OCI-LY3 (cell line): ENCODE measurements around the gene SERGEF.

Source experiments
- H2AFZ ChIP-seq: fragments of 200-600, 300-600 bp; shearing (Covaris generic); 2 replicates; pipeline ENCODE4 v1.6.0; 2014; ENCODE audit warnings: antibody characterized with exemption, low read depth, low read length
- H3K27ac ChIP-seq: fragments of 200-600, 300-600 bp; sonication (generic); 2 replicates; pipeline ENCODE4 v1.5.1; 2014; ENCODE audit warnings: mild to moderate bottlenecking, low read length, moderate library complexity, mixed read lengths
- H3K27me3 ChIP-seq: fragments of 200-600, 300-600 bp; sonication (generic); 2 replicates; pipeline ENCODE4 v1.6.1; 2014; ENCODE audit warnings: low read depth, low read length, mixed read lengths
- H3K36me3 ChIP-seq: fragments of 200-600, 300-600 bp; sonication (generic); replicated peaks from 2 replicates; pipeline ENCODE3; 2014; ENCODE audit warnings: low read depth, low read length, mixed read lengths
- H3K4me1 ChIP-seq: fragments of 300-600, 200-600 bp; sonication (generic); 2 replicates; pipeline ENCODE4 v1.6.1; 2014; ENCODE audit warnings: low read length, mixed read lengths
- H3K4me2 ChIP-seq: fragments of 200-600, 300-600 bp; sonication (generic); 2 replicates; pipeline ENCODE4 v1.6.1; 2014; ENCODE audit warnings: low read length, mixed read lengths
- H3K4me3 ChIP-seq: fragments of 300-600, 200-600 bp; sonication (generic); 2 replicates; pipeline ENCODE4 v1.5.1; 2014; ENCODE audit warnings: antibody characterized with exemption, mild to moderate bottlenecking, low read length, moderate library complexity
- H3K79me2 ChIP-seq: fragments of 300-600, 200-600 bp; shearing (Covaris generic); 2 replicates; pipeline ENCODE4 v1.6.1; 2014; ENCODE audit warnings: mild to moderate bottlenecking, low read length, mixed read lengths
- H3K9ac ChIP-seq: fragments of 300-600, 200-600 bp; shearing (Covaris generic); 2 replicates; pipeline ENCODE4 v1.6.0; 2014; ENCODE audit warnings: mild to moderate bottlenecking, low read length, moderate library complexity
- H3K9me3 ChIP-seq: fragments of 200-600, 300-600 bp; shearing (Covaris generic); 2 replicates; pipeline ENCODE4 v1.6.1; 2014; ENCODE audit warnings: low read length, mixed read lengths; ENCODE audit not compliant: insufficient read depth
- H4K20me1 ChIP-seq: fragments of 200-600, 300-600 bp; sonication (generic); 2 replicates; pipeline ENCODE4 v1.6.1; 2016; ENCODE audit warnings: low read length, mixed read lengths; ENCODE audit not compliant: insufficient read depth
- CTCF ChIP-seq: fragments of 200-600, 300-600 bp; sonication (generic); IDR thresholded peaks from 2 replicates; pipeline ENCODE4 v1.5.1; 2014; ENCODE audit warnings: antibody characterized with exemption, low read length, low read depth
- EZH2phosphoT487 ChIP-seq: fragments of 200-600 bp; shearing (Covaris generic); IDR thresholded peaks from 2 replicates; pipeline ENCODE4 v1.6.1; 2018; ENCODE audit warnings: antibody characterized with exemption, mixed run types, low read depth

Gene SERGEF

GRCh38 chr11:17788084-17788483, 224.8 kb downstream of the SERGEF start:
- H3K27me3 ChIP-seq: no peaks in the 10 kb centered on the region
- no peaks in the 10 kb centered on the region for H3K79me2 ChIP-seq
- H3K9ac ChIP-seq: no peak overlapping the region
- no peak overlapping the region for H3K27ac ChIP-seq
- H2AFZ ChIP-seq: no peak overlapping the region
- no peak for TF ChIP-seq CTCF
- TF ChIP-seq EZH2phosphoT487: no peak
- no peaks in the 10 kb centered on the region for H3K4me1 ChIP-seq
- H3K4me3 ChIP-seq: no peak overlapping the region
- H4K20me1 ChIP-seq: no peaks in the 10 kb centered on the region
- no peak overlapping the region for H3K4me2 ChIP-seq
- H3K36me3 ChIP-seq: no peaks in the 10 kb centered on the region
- H3K9me3 ChIP-seq: no peaks in the 10 kb centered on the region

DNA sequence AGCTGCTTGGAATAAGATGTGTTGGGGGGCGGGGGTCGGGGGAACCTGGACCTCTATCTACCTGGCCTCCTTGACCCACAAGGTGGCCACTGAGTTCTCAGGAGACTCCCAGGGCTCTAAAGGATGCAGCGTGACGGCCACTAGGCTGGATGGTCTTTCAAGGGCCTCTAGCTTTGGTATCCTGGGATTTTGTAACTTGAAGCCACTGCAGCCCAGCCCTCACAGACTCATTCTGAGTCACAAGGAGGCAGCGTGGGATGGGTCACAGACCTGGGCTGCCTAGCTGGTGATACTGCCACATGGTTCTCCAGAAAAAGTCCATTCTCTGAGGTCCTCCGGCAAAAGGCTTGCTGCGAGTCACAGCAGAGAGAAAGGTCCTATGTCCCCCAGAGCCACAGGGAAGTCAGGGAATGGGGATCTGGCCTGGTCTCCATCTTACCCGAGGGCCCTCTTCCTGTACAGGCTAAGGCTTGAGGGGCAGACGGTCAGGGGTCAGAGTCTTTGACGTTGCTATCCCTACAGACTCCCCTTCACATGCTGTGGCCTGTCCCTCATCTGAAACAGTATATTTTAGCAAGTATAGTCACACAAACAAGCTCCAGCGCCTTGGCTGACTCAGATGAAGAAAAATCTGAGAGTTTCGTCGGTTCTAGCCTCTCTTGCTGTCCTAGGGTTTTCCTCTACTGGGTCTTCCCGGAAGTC, 225.9 kb downstream of the SERGEF start:
- H2AFZ ChIP-seq: no peak overlapping the region
- H4K20me1 ChIP-seq: no peaks in the 10 kb centered on the region
- TF ChIP-seq CTCF (no peak), EZH2phosphoT487 (no peak)
- H3K4me2 ChIP-seq: no peak overlapping the region
- H3K9ac ChIP-seq: no peak overlapping the region
- no peaks in the 10 kb centered on the region for H3K9me3 ChIP-seq
- no peaks in the 10 kb centered on the region for H3K36me3 ChIP-seq
- no peaks in the 10 kb centered on the region for H3K27me3 ChIP-seq
- H3K79me2 ChIP-seq: no peaks in the 10 kb centered on the region
- H3K4me3 ChIP-seq: no peak overlapping the region
- no peak overlapping the region for H3K27ac ChIP-seq
- no peaks in the 10 kb centered on the region for H3K4me1 ChIP-seq

- H3K4me1 ChIP-seq: no peaks in the 10 kb centered on the region
- no peak overlapping the region for H3K4me2 ChIP-seq
- no peak overlapping the region for H3K27ac ChIP-seq
- H3K4me3 ChIP-seq: no peak overlapping the region
- no peak overlapping the region for H2AFZ ChIP-seq
- no peaks in the 10 kb centered on the region for H3K79me2 ChIP-seq
- H4K20me1 ChIP-seq: no peaks in the 10 kb centered on the region
- no peaks in the 10 kb centered on the region for H3K9me3 ChIP-seq
- no peaks in the 10 kb centered on the region for H3K27me3 ChIP-seq
- TF ChIP-seq EZH2phosphoT487 (no peak), CTCF (no peak)
- H3K9ac ChIP-seq: no peak overlapping the region
- no peaks in the 10 kb centered on the region for H3K36me3 ChIP-seq
These were observed 229.0 kb downstream of the SERGEF start for GRCh38 chr11:17783878-17784277.

GRCh38 chr11:17782603-17783337, 230.1 kb downstream of the SERGEF start:
- Histone ChIP-seq H4K20me1 (no peaks in the 10 kb centered on the region), H3K36me3 (no peaks in the 10 kb centered on the region), H3K27me3 (no peaks in the 10 kb centered on the region), H3K4me1 (no peaks in the 10 kb centered on the region), H3K27ac (no peak overlapping the region), H3K4me2 (no peak overlapping the region), H3K9me3 (no peaks in the 10 kb centered on the region), H3K79me2 (no peaks in the 10 kb centered on the region), H2AFZ (no peak overlapping the region), H3K9ac (no peak overlapping the region), H3K4me3 (no peak overlapping the region)
- TF ChIP-seq EZH2phosphoT487: no peak
- TF ChIP-seq CTCF: no peak
